Measurements from ENCODE around the gene ROBO1.
"Not testable (repeated sequence)": the region's sequence is repeated elsewhere in the genome, so short reads cannot be mapped to it uniquely, and the experiment has no call there.

Gene ROBO1

GRCh38 chr3:78792733-78793132, 975.1 kb downstream of the ROBO1 start:
- no peak for DNase-seq (ENCODE audit: low read depth)

- DNase-seq (ENCODE audit: low read depth): no peak
These were observed 975.6 kb downstream of the ROBO1 start for GRCh38 chr3:78792212-78792611.

- no peak for DNase-seq (ENCODE audit: low read depth)
These were observed 976.0 kb downstream of the ROBO1 start for GRCh38 chr3:78791753-78792152.

- no peak for DNase-seq (ENCODE audit: low read depth)
These were observed 979.0 kb downstream of the ROBO1 start for GRCh38 chr3:78788839-78789238.

GRCh38 chr3:78785004-78785403, 982.8 kb downstream of the ROBO1 start:
- DNase-seq (ENCODE audit: low read depth): no peak

GRCh38 chr3:78781351-78781750, 986.4 kb downstream of the ROBO1 start:
- DNase-seq (ENCODE audit: low read depth): no peak

- no peak for DNase-seq (ENCODE audit: low read depth)
These were observed 1001.9 kb downstream of the ROBO1 start for GRCh38 chr3:78765671-78766485.

GRCh38 chr3:78764634-78765033, 1003.2 kb downstream of the ROBO1 start:
- DNase-seq (ENCODE audit: low read depth): no peak

GRCh38 chr3:78762121-78762520, 1005.7 kb downstream of the ROBO1 start:
- DNase-seq (ENCODE audit: low read depth): no peak

GRCh38 chr3:78761126-78761525, 1006.7 kb downstream of the ROBO1 start:
- DNase-seq (ENCODE audit: low read depth): no peak

GRCh38 chr3:78757731-78758130, 1010.1 kb downstream of the ROBO1 start:
- DNase-seq (ENCODE audit: low read depth): no peak

- DNase-seq (ENCODE audit: low read depth): no peak
These were observed 1013.6 kb downstream of the ROBO1 start for GRCh38 chr3:78754066-78754743.

- no peak for DNase-seq (ENCODE audit: low read depth)
These were observed 1016.5 kb downstream of the ROBO1 start for GRCh38 chr3:78751266-78751665.

GRCh38 chr3:78750291-78750690, 1017.5 kb downstream of the ROBO1 start:
- DNase-seq (ENCODE audit: low read depth): not testable (repeated sequence)

GRCh38 chr3:78749056-78749455, 1018.7 kb downstream of the ROBO1 start:
- DNase-seq (ENCODE audit: low read depth): no peak

- DNase-seq (ENCODE audit: low read depth): no peak
These were observed 1022.0 kb downstream of the ROBO1 start for GRCh38 chr3:78745847-78746246.

GRCh38 chr3:78742491-78742890, 1025.3 kb downstream of the ROBO1 start:
- DNase-seq (ENCODE audit: low read depth): no peak

- no peak for DNase-seq (ENCODE audit: low read depth)
These were observed 1025.8 kb downstream of the ROBO1 start for GRCh38 chr3:78742041-78742440.

- DNase-seq (ENCODE audit: low read depth): no peak
These were observed 1026.6 kb downstream of the ROBO1 start for GRCh38 chr3:78741066-78741645.

- DNase-seq (ENCODE audit: low read depth): no peak
These were observed 1029.0 kb downstream of the ROBO1 start for GRCh38 chr3:78738833-78739232.

- DNase-seq (ENCODE audit: low read depth): no peak
These were observed 1029.8 kb downstream of the ROBO1 start for GRCh38 chr3:78737988-78738387.

GRCh38 chr3:78736863-78737262, 1030.9 kb downstream of the ROBO1 start:
- DNase-seq (ENCODE audit: low read depth): no peak

GRCh38 chr3:78734048-78734637, 1033.7 kb downstream of the ROBO1 start:
- no peak for DNase-seq (ENCODE audit: low read depth)
